ENCODE results near the gene ATAD3A. TPM values are rescaled to one million over a fixed set of nuclear protein-coding genes. Genes with fewer than 3 reads are reported as not detected.

ATAD3A gene
- total RNA-seq, 1 donor: 4.9 TPM

Other genes starting within 250 kb of the ATAD3A start
- gene UBE2J2, start 238.3 kb upstream of the ATAD3A start, total RNA-seq: 26.9 TPM
- 2.6 TPM for gene SCNN1D, start 231.7 kb upstream of the ATAD3A start, total RNA-seq
- 16.8 TPM for gene ACAP3, start 204.2 kb upstream of the ATAD3A start, total RNA-seq
- gene PUSL1, start 203.6 kb upstream of the ATAD3A start, total RNA-seq: 12.6 TPM
- gene INTS11, start 187.5 kb upstream of the ATAD3A start, total RNA-seq: 51.2 TPM
- 8.5 TPM for gene CPTP, start 187.4 kb upstream of the ATAD3A start, total RNA-seq
- 0.94 TPM for gene TAS1R3, start 180.9 kb upstream of the ATAD3A start, total RNA-seq
- gene DVL1, start 162.7 kb upstream of the ATAD3A start, total RNA-seq: 17.9 TPM
- gene MXRA8, start 153.6 kb upstream of the ATAD3A start, total RNA-seq: 1.6 TPM
- gene AURKAIP1, start 137.0 kb upstream of the ATAD3A start, total RNA-seq: 27.8 TPM
- gene CCNL2, start 112.8 kb upstream of the ATAD3A start, total RNA-seq: 127 TPM
- gene MRPL20, start 104.9 kb upstream of the ATAD3A start, total RNA-seq: 39.5 TPM
- gene ANKRD65, start 90.9 kb upstream of the ATAD3A start, total RNA-seq: not detected
- gene VWA1, start 76.5 kb upstream of the ATAD3A start, total RNA-seq: 0.10 TPM
- 0.63 TPM for gene ATAD3C, start 62.5 kb upstream of the ATAD3A start, total RNA-seq
- 11.5 TPM for gene ATAD3B, start 40.4 kb upstream of the ATAD3A start, total RNA-seq
- not detected for gene TMEM240, start 28.5 kb downstream of the ATAD3A start, total RNA-seq
- 47.9 TPM for gene SSU72, start 62.7 kb downstream of the ATAD3A start, total RNA-seq
- gene FNDC10, start 88.0 kb downstream of the ATAD3A start, total RNA-seq: 1.2 TPM
- gene MIB2, start 103.3 kb downstream of the ATAD3A start, total RNA-seq: 23.1 TPM
- 1.3 TPM for gene MMP23B, start 120.0 kb downstream of the ATAD3A start, total RNA-seq
- gene CDK11B, start 146.8 kb downstream of the ATAD3A start, total RNA-seq: 9.3 TPM
- 20.5 TPM for gene SLC35E2B, start 180.6 kb downstream of the ATAD3A start, total RNA-seq
- gene CDK11A, start 212.2 kb downstream of the ATAD3A start, total RNA-seq: 27.9 TPM